SK-N-SH treated with all-trans-retinoic acid at 6 μM for 48 hours (cell line): ENCODE results near the gene DOHH.

Experiments
- ATAC-seq: fragments of 200-7000 bp; cut with Tn5 transposase; 3 replicates; pipeline ENCODE4 v1.9.1; 2020; ENCODE audit warnings: mild to moderate bottlenecking, moderate library complexity
- ARNTL ChIP-seq: fragments of 450-650 bp; formaldehyde crosslinking; IDR thresholded peaks from 2 replicates; pipeline ENCODE4 v1.5.0; 2020; ENCODE audit warnings: low read depth, mild to moderate bottlenecking, moderate library complexity, borderline replicate concordance
- BACH2 ChIP-seq: fragments of 250-450 bp; sonication (Bioruptor Pico); IDR thresholded peaks from 2 replicates; pipeline ENCODE4 v1.9.0; 2021; ENCODE audit warnings: mild to moderate bottlenecking, borderline replicate concordance
- CREB5 ChIP-seq: fragments of 250-450 bp; sonication (Bioruptor Pico); IDR thresholded peaks from 2 replicates; pipeline ENCODE4 v1.5.1; 2020; ENCODE audit warnings: low read depth, mild to moderate bottlenecking, moderate library complexity
- CSDC2 ChIP-seq: fragments of 250-450 bp; sonication (Bioruptor Pico); IDR thresholded peaks from 2 replicates; pipeline ENCODE4 v1.5.0; 2020; ENCODE audit warnings: mild to moderate bottlenecking, moderate library complexity
- CSRNP3 ChIP-seq: fragments of 250-450 bp; sonication (Bioruptor Pico); IDR thresholded peaks from 2 replicates; pipeline ENCODE4 v1.5.1; 2021; ENCODE audit warnings: mild to moderate bottlenecking, moderate library complexity
- ESRRG ChIP-seq: fragments of 250-450 bp; sonication (Bioruptor Pico); IDR thresholded peaks from 2 replicates; pipeline ENCODE4 v1.6.1; 2021; ENCODE audit warnings: mild to moderate bottlenecking
- GLIS3 ChIP-seq: fragments of 250-450 bp; sonication (Bioruptor Pico); IDR thresholded peaks from 2 replicates; pipeline ENCODE4 v1.5.0; 2020; ENCODE audit warnings: mild to moderate bottlenecking, moderate library complexity
- ISL1 ChIP-seq: fragments of 250-450 bp; sonication (Bioruptor Pico); IDR thresholded peaks from 2 replicates; pipeline ENCODE4 v2.1.2; 2022; ENCODE audit warnings: mild to moderate bottlenecking, moderate library complexity
- OSR1 ChIP-seq: fragments of 250-450 bp; sonication (Bioruptor Pico); IDR thresholded peaks from 2 replicates; pipeline ENCODE4 v1.8.0; 2022; ENCODE audit warnings: moderate library complexity, mild to moderate bottlenecking, inconsistent platforms
- PATZ1 ChIP-seq: fragments of 250-450 bp; sonication (Bioruptor Pico); IDR thresholded peaks from 2 replicates; pipeline ENCODE4 v1.8.0; 2020; ENCODE audit warnings: mild to moderate bottlenecking, moderate library complexity, borderline replicate concordance
- POU6F1 ChIP-seq: fragments of 250-450 bp; sonication (Bioruptor Pico); IDR thresholded peaks from 2 replicates; pipeline ENCODE4 v1.8.0; 2021; ENCODE audit warnings: low read depth, mild to moderate bottlenecking, moderate library complexity, borderline replicate concordance
- PPARA ChIP-seq: fragments of 250-450 bp; sonication (Bioruptor Pico); IDR thresholded peaks from 2 replicates; pipeline ENCODE4 v1.5.0; 2020; ENCODE audit warnings: mild to moderate bottlenecking, borderline replicate concordance
- RARB ChIP-seq: fragments of 250-450 bp; sonication (Bioruptor Pico); IDR thresholded peaks from 2 replicates; pipeline ENCODE4 v1.8.0; 2021; ENCODE audit warnings: mild to moderate bottlenecking, moderate library complexity
- SNAI2 ChIP-seq: fragments of 250-450 bp; sonication (Bioruptor Pico); IDR thresholded peaks from 2 replicates; pipeline ENCODE4 v1.5.0; 2020; ENCODE audit warnings: mild to moderate bottlenecking, moderate library complexity
- TCF4 ChIP-seq: fragments of 250-450 bp; sonication (Bioruptor Pico); IDR thresholded peaks from 2 replicates; pipeline ENCODE4 v1.8.0; 2021; ENCODE audit warnings: mild to moderate bottlenecking, moderate library complexity, borderline replicate concordance
- TOX ChIP-seq: fragments of 250-450 bp; sonication (Bioruptor Pico); IDR thresholded peaks from 2 replicates; pipeline ENCODE4 v1.8.0; 2021; ENCODE audit warnings: mild to moderate bottlenecking, moderate library complexity, borderline replicate concordance
- TSHZ2 ChIP-seq: fragments of 250-450 bp; sonication (Bioruptor Pico); IDR thresholded peaks from 2 replicates; pipeline ENCODE4 v1.5.0; 2020; ENCODE audit warnings: mild to moderate bottlenecking, moderate library complexity
- ZC3H10 ChIP-seq: fragments of 250-450 bp; sonication (Bioruptor Pico); IDR thresholded peaks from 2 replicates; pipeline ENCODE4 v1.5.1; 2021; ENCODE audit warnings: mild to moderate bottlenecking, moderate library complexity
- ZFP3 ChIP-seq: fragments of 250-450 bp; sonication (Bioruptor Pico); IDR thresholded peaks from 2 replicates; pipeline ENCODE4 v1.5.0; 2020; ENCODE audit warnings: mild to moderate bottlenecking, moderate library complexity
- ZNF565 ChIP-seq: fragments of 450-650 bp; formaldehyde crosslinking; conservative IDR thresholded peaks from 2 replicates; pipeline ENCODE4 v1.5.0; 2020; ENCODE audit warnings: low read depth, mild to moderate bottlenecking, moderate library complexity
- ZNF8 ChIP-seq: fragments of 450-650 bp; formaldehyde crosslinking; IDR thresholded peaks from 2 replicates; pipeline ENCODE4 v1.5.0; 2020; ENCODE audit warnings: mild to moderate bottlenecking, moderate library complexity

DOHH gene

GRCh38 chr19:3512562-3513228 lies 12.2 kb upstream of the DOHH start:
- TF ChIP-seq RARB (no peak), CSDC2 (CRISPR knock-in tag) (no peak), ZFP3 (CRISPR knock-in tag) (no peak), ZNF8 (CRISPR knock-in tag) (no peak), POU6F1 (CRISPR knock-in tag) (no peak), ZNF565 (CRISPR knock-in tag) (no peak), SNAI2 (CRISPR knock-in tag) (no peak), OSR1 (CRISPR knock-in tag) (no peak), PATZ1 (no peak), CSRNP3 (no peak), TSHZ2 (CRISPR knock-in tag) (no peak), ESRRG (CRISPR knock-in tag) (no peak), TCF4 (CRISPR knock-in tag) (no peak), GLIS3 (CRISPR knock-in tag) (no peak), TOX (no peak), ARNTL (CRISPR knock-in tag) (no peak), CREB5 (CRISPR knock-in tag) (no peak), BACH2 (CRISPR knock-in tag) (no peak), PPARA (no peak), ZC3H10 (no peak)
- no peak for ATAC-seq

GRCh38 chr19:3511506-3512251 lies 11.2 kb upstream of the DOHH start:
- TF ChIP-seq PPARA (no peak), TCF4 (CRISPR knock-in tag) (no peak), RARB (no peak), CREB5 (CRISPR knock-in tag) (no peak), GLIS3 (CRISPR knock-in tag) (no peak), PATZ1 (no peak), ZNF8 (CRISPR knock-in tag) (no peak), ISL1 (no peak), TSHZ2 (CRISPR knock-in tag) (no peak)
- ATAC-seq = no peak
